ENCODE data around the gene BABAM2.

BABAM2 gene

DNA sequence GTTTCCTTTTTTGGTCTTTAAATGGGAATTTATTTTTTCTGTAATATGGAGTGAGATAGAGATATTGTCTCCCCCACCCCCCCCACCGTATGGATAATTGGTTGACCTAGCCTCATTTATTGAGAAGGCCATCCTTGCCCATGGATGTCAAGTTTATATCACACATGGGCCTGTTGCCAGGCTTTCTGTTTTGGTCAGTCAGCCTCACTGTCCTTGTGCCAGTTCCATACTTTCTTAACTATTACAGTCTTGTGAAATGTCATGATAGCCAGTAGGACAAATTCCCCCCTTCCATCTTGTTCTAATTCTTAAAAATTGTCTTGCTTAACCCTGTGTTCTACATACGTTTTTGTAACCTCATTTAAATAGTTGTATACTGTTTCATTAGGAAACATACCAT lies 12.5 kb downstream of the BABAM2 start:
- no peak for DNase-seq (ENCODE audit: extremely low read depth, low read depth)
- TF ChIP-seq, protein P1, sequence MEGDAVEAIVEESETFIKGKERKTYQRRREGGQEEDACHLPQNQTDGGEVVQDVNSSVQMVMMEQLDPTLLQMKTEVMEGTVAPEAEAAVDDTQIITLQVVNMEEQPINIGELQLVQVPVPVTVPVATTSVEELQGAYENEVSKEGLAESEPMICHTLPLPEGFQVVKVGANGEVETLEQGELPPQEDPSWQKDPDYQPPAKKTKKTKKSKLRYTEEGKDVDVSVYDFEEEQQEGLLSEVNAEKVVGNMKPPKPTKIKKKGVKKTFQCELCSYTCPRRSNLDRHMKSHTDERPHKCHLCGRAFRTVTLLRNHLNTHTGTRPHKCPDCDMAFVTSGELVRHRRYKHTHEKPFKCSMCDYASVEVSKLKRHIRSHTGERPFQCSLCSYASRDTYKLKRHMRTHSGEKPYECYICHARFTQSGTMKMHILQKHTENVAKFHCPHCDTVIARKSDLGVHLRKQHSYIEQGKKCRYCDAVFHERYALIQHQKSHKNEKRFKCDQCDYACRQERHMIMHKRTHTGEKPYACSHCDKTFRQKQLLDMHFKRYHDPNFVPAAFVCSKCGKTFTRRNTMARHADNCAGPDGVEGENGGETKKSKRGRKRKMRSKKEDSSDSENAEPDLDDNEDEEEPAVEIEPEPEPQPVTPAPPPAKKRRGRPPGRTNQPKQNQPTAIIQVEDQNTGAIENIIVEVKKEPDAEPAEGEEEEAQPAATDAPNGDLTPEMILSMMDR (IDR thresholded peaks at IDR 0.05; ENCODE audit: low read depth, low read length) = no peak

DNA sequence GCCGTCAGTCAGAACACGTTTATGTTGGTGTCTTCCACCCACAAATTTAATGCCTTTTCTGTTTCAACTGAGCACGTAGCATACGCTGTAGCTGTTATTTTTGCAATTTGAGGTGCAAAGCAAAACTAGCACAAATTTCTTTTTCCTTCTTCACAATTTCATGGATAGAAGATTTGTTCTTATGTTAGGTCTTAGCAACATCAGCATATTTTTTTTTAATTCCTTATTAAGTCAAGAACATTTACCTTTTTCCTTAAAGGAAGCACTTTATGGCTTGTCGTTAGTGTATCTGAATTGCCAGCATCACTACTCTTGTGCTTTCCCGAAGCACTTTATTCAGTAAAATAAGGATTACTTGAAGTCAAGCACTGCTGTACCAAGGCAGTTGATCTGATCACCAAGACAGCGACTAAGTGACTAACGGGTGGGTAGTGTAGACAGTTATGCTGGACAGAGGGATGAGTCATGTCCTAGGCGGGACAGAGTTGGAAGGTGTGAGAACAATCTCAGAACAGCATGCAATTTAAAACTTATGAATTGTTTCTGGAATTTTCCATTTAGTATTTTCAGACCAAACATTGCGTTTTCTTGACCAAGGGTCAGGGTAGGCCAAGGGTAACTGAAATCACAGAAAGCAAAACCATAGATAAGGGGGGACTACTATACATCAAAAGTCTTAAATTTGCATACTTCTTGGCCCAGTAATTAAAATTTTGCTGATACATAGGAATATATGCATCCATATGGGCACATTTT lies 13.3 kb downstream of the BABAM2 start:
- no peak for DNase-seq (ENCODE audit: extremely low read depth, low read depth)
- TF ChIP-seq, protein P1 (IDR thresholded peaks at IDR 0.05; ENCODE audit: low read depth, low read length) = no peak

DNA sequence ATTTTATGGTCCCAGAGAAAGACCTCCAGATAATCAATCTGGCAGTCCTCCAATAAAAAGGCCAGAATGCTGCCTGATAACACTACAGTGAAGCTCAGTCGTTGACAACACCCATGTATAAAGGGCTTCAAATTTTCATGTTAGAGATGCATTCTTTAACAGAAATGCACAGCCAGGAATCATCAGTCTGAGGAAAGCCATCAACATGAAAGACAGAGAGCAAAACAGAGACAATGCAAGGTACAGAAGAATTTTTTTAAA lies 13.8 kb downstream of the BABAM2 start:
- no peak for DNase-seq (ENCODE audit: extremely low read depth, low read depth)
- TF ChIP-seq, protein P1 (IDR thresholded peaks at IDR 0.05; ENCODE audit: low read depth, low read length) = no peak

DNA sequence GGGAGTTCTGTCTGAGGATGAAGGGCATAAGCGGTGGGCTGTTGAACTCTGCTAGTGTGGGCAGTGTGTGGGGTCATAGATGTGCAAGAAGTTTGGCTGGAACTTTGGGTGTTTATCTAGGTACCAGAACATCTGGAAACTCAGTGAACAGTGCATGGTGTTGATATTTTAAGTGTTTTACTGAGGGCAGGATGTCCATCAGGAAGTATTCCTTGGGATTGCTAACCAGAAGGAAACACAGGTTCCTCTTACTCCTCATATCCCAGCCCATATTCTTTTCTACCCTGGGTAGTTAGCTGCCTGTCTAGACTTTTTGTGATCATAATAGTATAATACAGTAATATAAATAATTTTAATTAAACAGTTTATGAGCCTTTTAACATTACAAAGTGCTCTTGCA lies 15.5 kb downstream of the BABAM2 start:
- no peak for DNase-seq (ENCODE audit: extremely low read depth, low read depth)
- TF ChIP-seq, protein P1 (IDR thresholded peaks at IDR 0.05; ENCODE audit: low read depth, low read length) = no peak

DNA sequence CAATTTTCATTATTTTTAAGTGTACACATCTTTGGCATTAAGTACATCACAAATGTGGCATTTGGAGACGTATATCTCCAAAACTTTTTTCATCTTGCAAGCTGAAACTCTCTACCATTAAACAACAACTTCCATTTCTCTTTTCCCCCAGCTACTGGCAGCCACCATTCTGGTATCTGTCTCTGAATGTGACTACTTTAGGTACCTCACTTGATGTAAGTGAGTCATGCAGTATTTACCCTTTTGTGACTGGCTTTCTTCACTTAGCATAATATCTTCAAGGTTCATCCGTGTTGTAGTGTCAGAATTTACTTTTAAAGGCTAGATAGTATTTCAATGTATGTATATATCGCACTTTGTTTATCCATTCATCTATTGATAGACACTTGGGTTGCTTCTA lies 17.0 kb downstream of the BABAM2 start:
- no peak for DNase-seq (ENCODE audit: extremely low read depth, low read depth)
- TF ChIP-seq, protein P1 (IDR thresholded peaks at IDR 0.05; ENCODE audit: low read depth, low read length) = no peak

DNA sequence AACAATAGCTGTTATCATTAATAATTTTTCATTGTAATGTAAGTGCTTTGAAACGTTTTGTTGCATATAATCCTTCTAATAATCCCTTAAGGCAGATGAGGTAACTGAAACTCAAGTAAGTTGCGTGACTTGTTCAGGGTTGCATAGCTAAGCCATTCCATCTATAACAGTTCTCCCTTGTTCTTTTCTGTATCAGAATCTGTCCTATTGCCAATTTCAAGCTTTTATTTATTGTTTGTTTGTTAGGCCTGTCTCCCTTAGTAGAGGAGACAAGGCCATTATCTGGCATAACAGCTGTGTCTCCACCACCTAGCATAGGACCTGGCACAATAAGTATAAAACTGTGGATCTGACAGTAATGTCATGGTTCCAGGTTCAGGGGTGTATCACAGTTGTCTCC lies 19.4 kb downstream of the BABAM2 start:
- DNase-seq (ENCODE audit: extremely low read depth, low read depth) = no peak
- TF ChIP-seq, protein P1 (IDR thresholded peaks at IDR 0.05; ENCODE audit: low read depth, low read length) = no peak

DNA sequence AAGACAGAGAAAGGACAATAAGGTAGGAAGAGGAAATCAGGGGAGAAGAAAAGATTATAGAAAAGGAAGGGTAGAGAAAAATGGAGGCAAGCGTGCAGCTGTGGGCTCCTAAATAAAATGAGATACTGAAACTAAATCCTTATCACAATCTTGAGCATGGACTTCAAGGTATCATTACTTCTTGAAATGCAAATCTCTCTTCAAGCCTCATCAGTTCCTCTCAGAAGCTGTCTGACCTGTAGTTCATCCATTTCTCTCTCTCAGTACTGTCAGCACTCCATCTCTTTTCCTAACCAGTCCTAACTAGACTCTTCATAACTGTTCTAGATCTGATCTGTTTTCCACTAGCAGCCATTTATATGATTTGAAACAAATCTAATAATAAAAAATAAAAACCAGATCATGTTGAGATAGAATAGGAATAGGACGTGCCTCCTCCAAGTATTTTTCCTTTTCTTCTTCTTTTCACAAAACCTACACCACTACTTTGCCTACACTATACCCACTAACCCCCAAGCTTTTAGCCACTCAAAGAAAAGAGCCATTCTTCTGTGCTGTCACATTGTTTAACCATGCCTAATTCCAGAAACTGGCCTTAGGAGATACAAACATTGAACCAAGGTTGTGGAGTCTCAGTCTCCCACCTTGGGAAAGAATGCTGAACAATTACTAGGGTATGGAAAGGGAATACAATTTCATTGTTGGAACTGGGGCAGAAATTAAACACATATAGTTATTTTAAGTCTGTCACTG lies 21.1 kb downstream of the BABAM2 start:
- TF ChIP-seq, protein P1 (IDR thresholded peaks at IDR 0.05; ENCODE audit: low read depth, low read length) = no peak
- no peak for DNase-seq (ENCODE audit: extremely low read depth, low read depth)
